HepG2 (cell line): ENCODE measurements around the gene MAP1LC3A. TPM values are rescaled to one million over a fixed set of nuclear protein-coding genes. Genes with fewer than 3 reads are reported as not detected.

ENCODE experiments used
- ADNP ChIP-seq: sonication (generic); formaldehyde crosslinking; IDR thresholded peaks from 2 replicates; pipeline ENCODE4 v1.4.0; 2020; ENCODE audit warnings: missing genetic modification reagents
- AKNA ChIP-seq: sonication (generic); formaldehyde crosslinking; IDR thresholded peaks from 2 replicates; pipeline ENCODE4 v1.4.0; 2020; ENCODE audit warnings: missing genetic modification reagents, borderline replicate concordance
- FOXP4 ChIP-seq: sonication (generic); formaldehyde crosslinking; IDR thresholded peaks from 2 replicates; pipeline ENCODE4 v1.4.0; 2020; ENCODE audit warnings: missing genetic modification reagents
- HDAC2 ChIP-seq: sonication (generic); formaldehyde crosslinking; IDR thresholded peaks from 2 replicates; pipeline ENCODE4 v1.4.0; 2020; ENCODE audit warnings: missing genetic modification reagents
- HNF1A ChIP-seq, 2 experiments: sonication (generic) in 1 of 2; formaldehyde crosslinking in 1 of 2; IDR thresholded peaks; 2 replicates each; pipeline versions ENCODE4 v1.4.0 to v1.6.1; 2016 to 2020; ENCODE audit warnings: borderline replicate concordance in 1 of 2, low read depth in 1 of 2, mild to moderate bottlenecking in 1 of 2, missing genetic modification reagents in 1 of 2
- KDM6A ChIP-seq: IDR thresholded peaks from 2 replicates; pipeline ENCODE4 v1.6.1; 2016; ENCODE audit warnings: low read depth
- MAF1 ChIP-seq: sonication (generic); formaldehyde crosslinking; IDR thresholded peaks from 2 replicates; pipeline ENCODE4 v1.5.0; 2020; ENCODE audit warnings: missing genetic modification reagents, borderline replicate concordance
- MXI1 ChIP-seq: IDR thresholded peaks from 3 replicates; pipeline ENCODE4 v1.6.1; 2012; ENCODE audit warnings: low read depth, low read length, inconsistent platforms, borderline replicate concordance
- NBN ChIP-seq: fragments of 450-650 bp; conservative IDR thresholded peaks from 2 replicates; pipeline ENCODE4 v1.6.1; 2017
- RELA ChIP-seq: sonication (generic); formaldehyde crosslinking; IDR thresholded peaks from 2 replicates; pipeline ENCODE4 v1.4.0; 2020; ENCODE audit warnings: missing genetic modification reagents
- SALL1 ChIP-seq: sonication (generic); formaldehyde crosslinking; IDR thresholded peaks from 2 replicates; pipeline ENCODE4 v1.8.0; 2022; ENCODE audit warnings: mild to moderate bottlenecking, missing genetic modification reagents
- SOX5 ChIP-seq: IDR thresholded peaks from 2 replicates; pipeline ENCODE4 v1.6.1; 2016; ENCODE audit warnings: borderline replicate concordance
- ZBTB39 ChIP-seq: sonication (generic); formaldehyde crosslinking; IDR thresholded peaks from 2 replicates; pipeline ENCODE4 v1.5.0; 2020; ENCODE audit warnings: missing genetic modification reagents
- ZNF597 ChIP-seq: sonication (generic); formaldehyde crosslinking; IDR thresholded peaks from 2 replicates; pipeline ENCODE4 v1.5.0; 2020; ENCODE audit warnings: missing genetic modification reagents
- polyA plus RNA-seq, 8 experiments: library from polyadenylated mRNA; depleted of rRNA in 3 of 8; stranded (reverse) in 7 of 8; unstranded in 1 of 8; fragments of >200 nt; fragmentation: Illumina TruSeq in 4 of 8; extraction: Trizol in 4 of 8; gene quantifications; 2 replicates each; pipeline versions ENCODE4 v1.2.1 to v1.2.3, GENCODE V29; 2011 to 2016; ENCODE audit warnings: low read depth in 4 of 8, missing spikeins in 1 of 8, mixed read lengths in 1 of 8; ENCODE audit not compliant: insufficient read depth in 1 of 8
- total RNA-seq, 5 experiments: library from RNA; depleted of rRNA; stranded (reverse); fragments of >200 nt; fragmentation: Illumina TruSeq; extraction: Trizol; gene quantifications; 2 replicates each; pipeline ENCODE4 v1.2.3, GENCODE V29; 2016; ENCODE audit warnings: low read depth in 1 of 5

The MAP1LC3A gene
- total and polyA plus RNA-seq, 2 of the 13 experiments (the other 11 are each of a cell fraction or from before 2014, with no cell fraction given) = not detected

- TF ChIP-seq HNF1A (IDR thresholded peaks at IDR 0.05; ENCODE audit: low read depth) = peak; percentile 80
- peak; percentile 57; the same call in 1 of the 2 replicates for TF ChIP-seq HNF1A (CRISPR knock-in tag; IDR thresholded peaks at IDR 0.05; ENCODE audit: borderline replicate concordance)
- TF ChIP-seq RELA (CRISPR knock-in tag) = no peak
- TF ChIP-seq KDM6A (CRISPR knock-in tag) = no peak
- TF ChIP-seq HDAC2 (CRISPR knock-in tag) = 0 out of 2 replicates have a peak, but pooled peaks have one; percentile 14
- no peak for TF ChIP-seq FOXP4
- TF ChIP-seq MXI1 = no peak
- TF ChIP-seq SALL1 (CRISPR knock-in tag) = peak; percentile 32; the same call in 1 of the 2 replicates
- TF ChIP-seq AKNA = no peak
- no peak for TF ChIP-seq ZBTB39 (CRISPR knock-in tag)
- no peak for TF ChIP-seq ZNF597 (CRISPR knock-in tag)
- peak; percentile 16; the same call in 1 of the 2 replicates for TF ChIP-seq SOX5 (CRISPR knock-in tag)
- TF ChIP-seq MAF1 (CRISPR knock-in tag) = no peak
- TF ChIP-seq ADNP (CRISPR knock-in tag) = no peak
- no peak for TF ChIP-seq NBN
These were observed 46.7 kb downstream of the MAP1LC3A start (continued) for GRCh38 chr20:34604980-34605788.
